Duodenal mucosa (tissue), 2 donors: ENCODE data around the gene KLHDC8A.

Source experiments
- H3K27ac ChIP-seq: one replicate; pipeline ENCODE4 v1.7.0; 2013; ENCODE audit warnings: low read depth, low read length
- H3K27me3 ChIP-seq, 2 donors: one replicate each; pipeline ENCODE4 v1.7.0; 2013; ENCODE audit warnings: low read length in 2 of 2, control low read depth in 1 of 2; ENCODE audit not compliant: insufficient read depth in 2 of 2, control insufficient read depth in 1 of 2
- H3K36me3 ChIP-seq, 2 donors: one replicate each; pipeline ENCODE4 v1.7.0; 2013; ENCODE audit warnings: low read length in 2 of 2, control low read depth in 1 of 2; ENCODE audit not compliant: insufficient read depth in 2 of 2, control insufficient read depth in 1 of 2
- H3K4me1 ChIP-seq, 2 donors: one replicate each; pipeline ENCODE4 v1.7.0; 2013; ENCODE audit warnings: low read length in 2 of 2, control low read depth in 1 of 2; ENCODE audit not compliant: insufficient read depth in 2 of 2, control insufficient read depth in 1 of 2
- H3K4me3 ChIP-seq, 2 donors: one replicate each; pipeline ENCODE4 v1.7.0; 2013; ENCODE audit warnings: low read length in 2 of 2, low read depth in 1 of 2
- H3K9ac ChIP-seq, 2 donors: one replicate each; pipeline ENCODE4 v1.7.0; 2013; ENCODE audit warnings: low read length in 2 of 2, low read depth in 1 of 2
- H3K9me3 ChIP-seq, 2 donors: one replicate each; pipeline ENCODE4 v1.7.0; 2013; ENCODE audit warnings: low read length in 2 of 2, control low read depth in 1 of 2; ENCODE audit not compliant: control insufficient read depth in 1 of 2

Gene KLHDC8A

GRCh38 chr1:205286335-205286950 lies 70.3 kb downstream of the KLHDC8A start:
- Histone ChIP-seq H3K4me1 (peaks cover 44 to 45% of the 10 kb centered on the region in 2 donors), H3K27me3 (no peaks in the 10 kb centered on the region), H3K36me3 (no peaks in the 10 kb centered on the region), H3K9ac (peak overlapping the region; percentile 8 to 33), H3K9me3 (no peaks in the 10 kb centered on the region), H3K4me3 (peak overlapping the region; percentile 8 to 32), H3K27ac (peak overlapping the region; percentile 50)
